Neuron (in vitro differentiated cells): ENCODE measurements around the gene NBEAL2.
"Not testable (repeated sequence)": the region's sequence is repeated elsewhere in the genome, so short reads cannot be mapped to it uniquely, and the experiment has no call there.

Experiments
- H2AFZ ChIP-seq: one replicate; pipeline ENCODE4 v1.6.1; 2013; ENCODE audit warnings: low read depth, mild to moderate bottlenecking, inconsistent platforms, low read length, moderate library complexity
- H3K27me3 ChIP-seq: one replicate; pipeline ENCODE4 v1.6.1; 2013; ENCODE audit warnings: low read length; ENCODE audit not compliant: insufficient read depth
- H3K36me3 ChIP-seq: one replicate; pipeline ENCODE4 v1.6.1; 2013; ENCODE audit warnings: low read length; ENCODE audit not compliant: insufficient read depth
- H3K4me1 ChIP-seq: one replicate; pipeline ENCODE4 v1.6.1; 2013; ENCODE audit warnings: low read length; ENCODE audit not compliant: insufficient read depth
- H3K4me3 ChIP-seq: 2 replicates; pipeline ENCODE4 v1.5.1; 2013; ENCODE audit warnings: mild to moderate bottlenecking, low read length, moderate library complexity
- H3K9me3 ChIP-seq: one replicate; pipeline ENCODE4 v1.6.1; 2013; ENCODE audit warnings: low read length

The NBEAL2 gene

DNA sequence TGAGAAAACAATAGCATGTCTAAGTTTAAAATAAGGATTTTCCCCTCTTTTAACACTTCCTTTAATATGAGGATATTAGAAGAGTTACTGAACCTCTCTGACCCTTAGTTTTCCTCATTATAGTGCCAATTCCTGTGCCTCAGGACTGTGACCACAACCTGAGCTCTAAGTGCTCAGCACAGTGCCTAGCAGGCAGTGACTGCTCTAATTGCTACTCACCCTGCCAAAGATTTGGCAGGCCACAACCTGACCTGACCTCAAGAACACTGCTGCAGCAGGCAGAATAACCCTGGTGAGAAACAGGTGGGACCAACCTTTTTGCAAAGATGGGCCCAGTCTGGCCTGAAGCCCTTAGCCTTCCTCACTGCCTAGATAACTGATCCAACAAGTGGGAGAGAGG lies 35.7 kb downstream of the NBEAL2 start:
- Histone ChIP-seq H3K36me3 (peaks cover 56% of the 10 kb centered on the region), H3K27me3 (no peaks in the 10 kb centered on the region), H3K4me3 (no peak overlapping the region), H3K9me3 (peaks cover 1% of the 10 kb centered on the region), H2AFZ (no peak overlapping the region), H3K4me1 (no peaks in the 10 kb centered on the region)

DNA sequence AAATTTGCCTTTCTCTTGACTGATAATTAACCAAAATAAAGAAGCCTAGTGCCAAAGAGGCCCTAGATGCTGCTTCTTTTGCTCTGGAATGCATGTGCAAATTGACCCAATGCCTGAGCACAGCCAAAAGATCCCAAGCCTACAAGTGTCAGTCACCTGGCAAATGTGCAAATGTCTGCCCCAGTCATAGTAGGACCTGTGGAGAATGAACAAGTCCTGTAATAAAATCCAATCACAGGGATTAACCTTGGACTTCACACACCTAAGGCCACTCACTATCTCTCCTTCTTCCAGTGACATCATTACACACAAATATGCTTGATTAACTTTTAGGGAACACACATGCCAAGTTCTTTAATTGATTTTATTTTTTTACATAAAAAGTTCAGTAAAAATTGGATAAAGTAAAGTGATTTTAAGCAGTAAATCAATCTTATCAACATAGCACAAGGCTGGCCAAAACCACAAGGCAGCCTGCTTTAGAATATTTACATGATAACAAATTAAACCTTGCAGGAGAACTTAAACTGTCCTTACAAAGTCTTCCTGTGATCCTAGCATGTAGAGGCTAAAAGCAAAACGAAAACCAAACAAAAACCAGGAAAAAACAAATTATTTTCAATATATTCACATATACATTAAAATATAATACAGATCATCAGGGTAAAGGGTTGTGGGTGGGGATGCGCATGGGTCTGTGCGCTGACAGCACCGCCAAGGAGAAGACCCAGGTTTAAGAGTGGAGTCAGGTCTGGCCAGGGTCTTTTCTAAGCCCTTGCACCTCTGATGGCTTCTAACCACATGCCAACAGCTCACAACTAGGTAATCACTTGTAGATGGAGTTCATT lies 36.8 kb downstream of the NBEAL2 start:
- H3K4me1 ChIP-seq, result no peaks in the 10 kb centered on the region
- no peak overlapping the region for H2AFZ ChIP-seq
- H3K36me3 ChIP-seq, result peaks cover 56% of the 10 kb centered on the region
- H3K4me3 ChIP-seq, result no peak overlapping the region
- H3K27me3 ChIP-seq, result no peaks in the 10 kb centered on the region
- no peaks in the 10 kb centered on the region for H3K9me3 ChIP-seq

DNA sequence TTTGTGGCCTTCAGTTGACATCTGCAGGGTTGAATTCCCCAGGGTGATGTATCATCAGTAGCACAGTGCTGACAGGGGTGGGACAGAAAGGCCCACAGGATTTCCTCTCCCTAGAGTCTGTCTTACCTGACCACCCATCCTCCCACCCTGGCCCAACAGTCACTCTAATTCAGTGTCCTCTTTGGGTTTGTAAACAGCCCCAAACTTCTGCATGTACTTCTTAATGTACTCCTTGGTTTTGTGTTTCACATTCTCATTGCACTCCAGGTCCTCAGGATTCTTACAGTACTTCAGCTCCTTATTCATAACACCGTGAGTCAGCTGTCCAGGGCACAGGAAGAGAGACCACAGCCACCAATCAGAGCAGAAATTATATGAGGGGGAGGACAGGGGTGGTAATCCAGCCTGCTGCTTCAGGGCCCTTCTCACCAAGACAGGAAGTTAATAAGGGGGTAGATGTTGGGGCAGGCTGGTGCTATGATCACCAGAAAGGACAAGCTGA lies 37.5 kb downstream of the NBEAL2 start:
- H2AFZ ChIP-seq, result no peak overlapping the region
- no peaks in the 10 kb centered on the region for H3K27me3 ChIP-seq
- no peak overlapping the region for H3K4me3 ChIP-seq
- H3K36me3 ChIP-seq, result peaks cover 56% of the 10 kb centered on the region
- H3K9me3 ChIP-seq, result no peaks in the 10 kb centered on the region
- H3K4me1 ChIP-seq, result no peaks in the 10 kb centered on the region

DNA sequence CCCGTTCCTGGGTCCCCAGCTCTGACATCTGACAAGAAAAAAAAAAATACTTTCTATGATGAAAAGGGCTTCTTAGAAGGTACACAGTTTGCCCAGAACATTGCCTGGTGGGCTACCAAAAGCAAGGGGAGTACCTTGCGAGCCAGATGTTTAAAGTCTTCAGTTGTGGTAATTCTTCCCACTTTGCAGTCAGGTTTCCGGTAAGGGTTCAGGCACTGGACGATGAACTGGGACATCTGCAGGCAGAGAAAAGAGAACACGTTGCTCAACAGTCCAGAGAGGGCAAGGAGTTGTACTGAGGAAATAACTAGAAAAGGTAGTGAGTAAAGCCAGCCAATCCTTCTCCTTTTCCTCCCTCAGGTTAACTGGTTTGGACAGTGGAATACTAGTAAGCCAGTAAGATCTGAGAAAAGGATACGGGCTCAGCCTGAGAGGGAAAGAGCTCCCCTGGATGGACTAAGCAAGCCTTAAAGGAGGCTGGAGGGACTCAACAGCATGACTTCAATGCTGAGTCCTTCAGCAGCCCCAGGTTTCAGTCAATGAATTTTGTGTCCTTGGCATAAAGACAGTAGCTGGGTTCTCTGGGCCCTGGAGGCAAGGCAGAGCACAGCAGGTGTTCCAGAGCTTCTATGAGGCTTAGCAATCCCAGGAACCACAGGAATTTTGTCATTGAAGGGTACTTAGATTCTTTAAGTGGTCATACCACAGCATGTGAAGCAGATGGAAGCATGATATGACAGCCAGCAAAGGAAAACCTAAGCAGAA lies 38.2 kb downstream of the NBEAL2 start:
- H3K27me3 ChIP-seq, result no peaks in the 10 kb centered on the region
- no peaks in the 10 kb centered on the region for H3K4me1 ChIP-seq
- H3K36me3 ChIP-seq, result peaks cover 52% of the 10 kb centered on the region
- no peak overlapping the region for H2AFZ ChIP-seq
- H3K4me3 ChIP-seq, result no peak overlapping the region
- no peaks in the 10 kb centered on the region for H3K9me3 ChIP-seq

DNA sequence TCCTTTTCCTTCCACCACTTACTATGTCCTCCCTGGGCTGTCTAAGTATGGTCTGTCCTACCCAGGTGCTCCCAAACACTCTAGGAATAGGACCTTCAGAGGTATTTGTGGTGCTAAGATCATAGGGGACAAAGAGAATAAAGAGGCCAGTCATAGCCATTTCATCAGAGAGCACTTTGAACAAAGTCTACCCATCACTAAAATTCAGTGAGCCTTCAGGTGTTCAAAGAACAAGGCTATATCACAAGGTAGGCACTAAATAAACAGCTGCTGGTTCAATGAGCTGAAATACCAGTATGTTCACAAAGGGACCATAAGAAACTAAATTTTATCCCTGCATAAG lies 38.8 kb downstream of the NBEAL2 start:
- H3K4me1 ChIP-seq, result no peaks in the 10 kb centered on the region
- no peaks in the 10 kb centered on the region for H3K9me3 ChIP-seq
- H2AFZ ChIP-seq, result no peak overlapping the region
- peaks cover 52% of the 10 kb centered on the region for H3K36me3 ChIP-seq
- no peaks in the 10 kb centered on the region for H3K27me3 ChIP-seq
- no peak overlapping the region for H3K4me3 ChIP-seq

DNA sequence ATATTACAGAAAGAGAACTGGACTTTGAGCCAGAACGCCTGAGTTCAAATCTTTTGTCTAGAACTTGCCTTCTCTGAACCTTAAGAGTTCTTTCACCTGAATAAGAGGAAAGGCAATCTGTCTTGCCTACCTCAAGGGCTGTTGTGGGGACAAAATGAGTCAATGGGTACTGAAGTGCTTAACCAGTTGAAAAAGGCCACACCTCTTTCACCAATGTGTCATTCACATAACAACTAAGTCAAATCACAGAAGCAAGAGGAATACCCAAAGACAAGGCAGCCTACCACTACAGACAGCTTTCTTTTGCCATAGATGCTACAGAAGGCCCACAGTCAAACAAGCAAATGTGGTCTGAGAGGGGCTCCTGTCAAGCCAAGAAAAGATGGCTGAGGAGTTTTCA lies 39.7 kb downstream of the NBEAL2 start:
- Histone ChIP-seq H3K36me3 (peaks cover 50% of the 10 kb centered on the region), H3K9me3 (no peaks in the 10 kb centered on the region), H2AFZ (no peak overlapping the region), H3K27me3 (no peaks in the 10 kb centered on the region), H3K4me3 (no peak overlapping the region), H3K4me1 (no peaks in the 10 kb centered on the region)

DNA sequence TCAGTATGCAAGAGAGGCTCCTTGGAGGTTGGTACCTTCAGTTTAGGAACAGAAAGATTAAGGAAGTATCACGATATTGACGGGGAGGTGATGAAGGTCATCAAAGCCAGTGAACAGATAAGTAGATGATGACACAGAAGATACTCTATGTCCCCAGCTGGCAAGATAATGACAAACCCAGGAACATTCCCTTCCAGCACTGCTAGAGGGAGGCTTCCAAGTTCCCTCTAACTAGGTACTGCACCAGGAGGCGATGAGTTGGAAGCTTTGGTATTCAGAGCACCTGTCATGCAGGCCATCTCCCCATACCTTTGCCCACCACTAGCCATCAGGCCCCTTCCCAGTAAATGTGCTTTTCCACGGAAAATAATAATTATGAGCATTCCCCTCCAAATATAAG lies 40.8 kb downstream of the NBEAL2 start:
- Histone ChIP-seq H3K4me1 (no peaks in the 10 kb centered on the region), H3K9me3 (no peaks in the 10 kb centered on the region), H3K4me3 (no peak overlapping the region), H2AFZ (no peak overlapping the region), H3K36me3 (peaks cover 45% of the 10 kb centered on the region), H3K27me3 (no peaks in the 10 kb centered on the region)

DNA sequence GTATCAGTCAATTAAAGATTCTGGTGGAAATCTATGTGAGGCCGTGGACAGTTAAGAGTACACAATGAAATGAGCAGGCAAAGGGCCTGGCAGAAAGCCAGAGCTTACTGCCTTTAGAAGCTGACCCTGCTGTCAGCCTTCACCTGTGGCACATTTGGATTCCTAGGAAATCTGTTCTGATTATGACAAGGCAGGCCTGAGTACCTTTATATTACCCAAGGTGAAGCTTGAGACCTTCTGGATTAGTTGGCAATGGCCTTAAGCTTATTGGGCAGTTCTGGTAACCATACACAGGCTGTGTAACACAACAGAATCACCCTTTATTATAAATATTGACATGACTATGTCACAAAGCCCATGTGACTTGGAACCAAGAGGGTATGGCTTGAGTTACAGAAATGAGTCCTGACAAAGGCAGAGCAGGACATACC lies 43.2 kb downstream of the NBEAL2 start:
- peaks cover 29% of the 10 kb centered on the region for H3K36me3 ChIP-seq
- H3K9me3 ChIP-seq, result no peaks in the 10 kb centered on the region
- no peaks in the 10 kb centered on the region for H3K4me1 ChIP-seq
- no peak overlapping the region for H3K4me3 ChIP-seq
- no peak overlapping the region for H2AFZ ChIP-seq
- no peaks in the 10 kb centered on the region for H3K27me3 ChIP-seq

DNA sequence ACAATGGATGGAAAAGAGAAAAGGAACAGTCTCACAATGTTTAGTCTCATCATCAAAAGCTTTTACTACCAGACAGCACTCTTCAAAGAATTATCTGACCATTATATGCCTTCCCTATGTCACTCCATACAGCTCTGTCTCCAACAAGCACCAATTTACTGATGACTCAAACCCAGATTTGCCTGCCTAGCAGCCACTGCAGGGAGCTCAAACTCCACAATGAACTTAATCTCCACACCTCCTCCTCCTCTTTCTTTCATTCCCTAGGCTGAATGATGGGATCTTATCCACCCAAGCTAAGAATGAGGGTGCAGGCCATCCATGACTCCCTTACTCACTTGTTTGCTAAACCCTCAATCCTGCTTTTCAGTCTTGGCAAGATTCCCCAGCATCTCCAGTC lies 45.5 kb downstream of the NBEAL2 start:
- Histone ChIP-seq H3K9me3 (no peaks in the 10 kb centered on the region), H3K4me1 (no peaks in the 10 kb centered on the region), H3K36me3 (peaks cover 17% of the 10 kb centered on the region), H2AFZ (no peak overlapping the region), H3K27me3 (no peaks in the 10 kb centered on the region), H3K4me3 (no peak overlapping the region)

DNA sequence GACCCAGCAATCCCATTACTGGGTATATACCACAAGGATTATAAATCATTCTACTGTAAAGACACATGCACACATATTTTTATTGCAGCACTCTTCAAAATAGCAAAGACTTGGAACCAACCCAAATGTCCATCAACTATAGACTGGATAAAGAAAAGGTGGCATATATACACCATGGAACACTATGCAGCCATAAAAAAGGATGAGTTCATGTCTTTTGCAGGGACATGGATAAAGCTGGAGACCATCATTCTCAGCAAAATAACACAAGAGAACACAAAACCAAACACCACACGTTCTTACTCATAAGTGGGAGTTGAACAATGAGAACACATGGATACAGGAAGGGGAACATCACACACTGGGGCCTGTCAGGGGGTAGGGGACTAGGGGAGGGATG lies 47.0 kb downstream of the NBEAL2 start:
- H3K4me3 ChIP-seq, H2AFZ ChIP-seq, H3K27me3 ChIP-seq, H3K9me3 ChIP-seq, H3K4me1 ChIP-seq: not testable (repeated sequence)
- H3K36me3 ChIP-seq, result peaks cover 18% of the 10 kb centered on the region

DNA sequence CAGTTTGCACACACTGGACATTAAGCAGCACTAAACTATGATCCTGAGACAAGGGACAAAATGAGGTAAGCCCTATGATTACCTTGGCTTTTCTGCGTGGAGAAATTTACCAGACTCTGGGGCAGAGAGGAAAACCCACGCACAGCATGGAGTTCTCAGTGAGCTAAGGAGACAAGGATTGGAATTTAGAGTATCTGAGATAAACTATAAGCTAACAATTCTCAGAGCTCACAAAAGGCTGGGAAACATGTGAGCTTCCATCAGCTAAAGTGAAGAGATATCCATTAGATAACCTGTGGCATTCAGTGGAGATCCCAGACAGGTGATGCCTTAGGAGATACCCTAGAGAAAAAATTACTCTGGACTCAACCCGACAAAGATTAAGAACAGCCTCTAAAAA lies 48.7 kb downstream of the NBEAL2 start:
- H3K27me3 ChIP-seq, result no peaks in the 10 kb centered on the region
- no peak overlapping the region for H3K4me3 ChIP-seq
- no peaks in the 10 kb centered on the region for H3K9me3 ChIP-seq
- H3K4me1 ChIP-seq, result no peaks in the 10 kb centered on the region
- H3K36me3 ChIP-seq, result peaks cover 18% of the 10 kb centered on the region
- no peak overlapping the region for H2AFZ ChIP-seq

DNA sequence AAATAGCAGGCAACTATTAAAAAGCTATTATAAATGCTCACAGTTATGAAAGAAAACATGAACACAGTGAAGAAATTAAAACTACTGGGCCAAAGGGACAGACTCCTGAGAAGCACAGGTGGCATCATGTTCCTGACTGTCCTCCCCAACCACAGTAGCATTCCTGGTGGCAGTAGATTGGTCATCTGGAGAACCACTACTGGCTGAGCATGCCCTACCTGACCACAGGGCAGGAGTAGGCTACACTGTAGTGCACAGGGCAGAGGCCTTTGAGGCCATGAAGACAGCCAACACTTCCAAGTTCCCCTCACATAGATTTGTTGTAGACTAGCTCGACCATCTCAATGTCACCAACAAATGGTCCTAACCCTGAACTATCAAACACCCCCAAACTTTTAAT lies 49.2 kb downstream of the NBEAL2 start:
- Histone ChIP-seq H3K4me3 (no peak overlapping the region), H3K36me3 (peaks cover 18% of the 10 kb centered on the region), H3K4me1 (no peaks in the 10 kb centered on the region), H2AFZ (no peak overlapping the region), H3K27me3 (no peaks in the 10 kb centered on the region), H3K9me3 (no peaks in the 10 kb centered on the region)

DNA sequence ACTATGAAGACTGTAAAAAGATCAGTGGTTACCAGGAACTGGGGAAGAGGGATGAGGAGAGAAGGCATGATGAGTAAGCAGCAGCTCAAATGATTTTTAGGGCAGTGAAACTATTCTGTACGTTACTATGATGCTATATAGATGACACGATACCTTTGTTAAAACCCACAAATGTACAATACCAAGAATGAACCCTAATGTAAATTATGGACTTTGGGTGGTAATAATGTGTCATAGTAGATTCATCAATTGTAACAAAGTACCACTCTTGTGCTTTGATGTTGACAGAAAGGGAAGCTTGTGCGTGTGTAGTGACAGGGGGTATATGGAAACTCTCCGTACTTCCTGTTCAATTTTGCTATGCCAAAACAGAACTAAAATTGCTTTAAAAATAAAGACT lies 51.6 kb downstream of the NBEAL2 start:
- H3K4me1 ChIP-seq, H3K4me3 ChIP-seq, H2AFZ ChIP-seq, H3K27me3 ChIP-seq, H3K9me3 ChIP-seq: not testable (repeated sequence)
- H3K36me3 ChIP-seq, result peaks cover 32% of the 10 kb centered on the region
